H7 (cell line): ENCODE results near the gene STAT5B. TPM values are rescaled to one million over a fixed set of nuclear protein-coding genes. Genes with fewer than 3 reads are reported as not detected.
"Not testable (repeated sequence)": the region's sequence is repeated elsewhere in the genome, so short reads cannot be mapped to it uniquely, and the experiment has no call there.

ENCODE experiments used
- DNase-seq: peaks from one replicate; pipeline ENCODE4 v3.0.0; 2012
- H3K27me3 ChIP-seq: 2 replicates; pipeline ENCODE4 v1.6.0; 2011; ENCODE audit warnings: mild to moderate bottlenecking, low read length; ENCODE audit not compliant: control insufficient read depth, insufficient read depth
- H3K36me3 ChIP-seq: replicated peaks from 2 replicates; pipeline ENCODE4 v1.5.1; 2011; ENCODE audit warnings: low read length; ENCODE audit not compliant: control insufficient read depth, insufficient read depth
- H3K4me3 ChIP-seq: 2 replicates; pipeline ENCODE4 v1.5.1; 2011; ENCODE audit warnings: low read depth, mild to moderate bottlenecking, control low read depth, low read length, moderate library complexity; ENCODE audit not compliant: insufficient read depth
- total RNA-seq: library from RNA; depleted of rRNA; stranded (reverse); fragments of >200 nt; shearing (Covaris generic); gene quantifications from 2 replicates; pipeline ENCODE4 v1.2.3, GENCODE V29; 2014

The STAT5B gene
- total RNA-seq, 1 experiment from 2014 or later: 30.7 TPM

GRCh38 chr17:42248351-42249179 is 27.6 kb downstream of the STAT5B start:
- H3K4me3 ChIP-seq: no peak overlapping the region
- no peaks in the 10 kb centered on the region for H3K36me3 ChIP-seq
- no peaks in the 10 kb centered on the region for H3K27me3 ChIP-seq
- no peak for DNase-seq

- no peak for DNase-seq
- H3K4me3 ChIP-seq: no peak overlapping the region
- no peaks in the 10 kb centered on the region for H3K27me3 ChIP-seq
- no peaks in the 10 kb centered on the region for H3K36me3 ChIP-seq
Observed at GRCh38 chr17:42247734-42248133, 28.5 kb downstream of the STAT5B start.

DNA sequence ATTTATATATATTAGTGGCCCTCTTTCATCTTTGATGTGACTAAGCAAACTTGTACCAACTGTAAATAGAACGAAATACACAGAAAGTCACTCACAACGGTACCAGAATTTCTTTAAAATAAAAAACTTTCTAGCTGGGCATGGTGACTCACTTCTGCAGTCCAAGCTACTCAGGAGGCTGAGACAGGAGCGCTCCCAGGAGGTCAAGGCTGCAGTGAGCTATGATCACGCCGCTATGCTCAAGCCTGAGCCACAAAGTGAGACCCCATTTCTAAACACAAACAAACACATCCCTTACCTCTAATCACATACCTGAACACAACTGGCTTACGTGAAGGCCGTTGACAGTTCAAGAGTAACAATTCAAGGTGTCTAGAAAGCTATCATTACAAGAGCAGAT is 29.7 kb downstream of the STAT5B start:
- Histone ChIP-seq H3K36me3 (no peaks in the 10 kb centered on the region), H3K4me3 (no peak overlapping the region), H3K27me3 (no peaks in the 10 kb centered on the region)
- no peak for DNase-seq

DNA sequence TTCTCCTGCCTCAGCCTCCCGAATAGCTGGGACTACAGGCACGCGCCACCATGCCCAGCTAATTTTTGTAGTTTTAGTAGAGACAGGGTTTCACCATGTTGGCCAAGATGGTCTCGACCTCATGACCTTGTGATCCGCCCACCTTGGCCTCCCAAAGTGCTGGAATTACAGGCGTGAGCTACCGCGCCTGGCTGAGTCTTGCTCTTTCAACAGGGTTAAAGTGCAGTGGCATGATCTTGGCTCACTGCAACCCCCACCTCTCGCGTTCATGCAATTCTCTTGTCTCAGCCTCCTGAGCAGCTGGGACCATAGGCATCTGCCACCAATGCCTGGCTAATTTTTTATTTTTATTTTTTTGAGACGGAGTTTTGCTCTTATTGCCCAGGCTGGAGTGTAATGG is 31.0 kb downstream of the STAT5B start:
- H3K36me3 ChIP-seq, H3K27me3 ChIP-seq, H3K4me3 ChIP-seq, DNase-seq: not testable (repeated sequence)

DNA sequence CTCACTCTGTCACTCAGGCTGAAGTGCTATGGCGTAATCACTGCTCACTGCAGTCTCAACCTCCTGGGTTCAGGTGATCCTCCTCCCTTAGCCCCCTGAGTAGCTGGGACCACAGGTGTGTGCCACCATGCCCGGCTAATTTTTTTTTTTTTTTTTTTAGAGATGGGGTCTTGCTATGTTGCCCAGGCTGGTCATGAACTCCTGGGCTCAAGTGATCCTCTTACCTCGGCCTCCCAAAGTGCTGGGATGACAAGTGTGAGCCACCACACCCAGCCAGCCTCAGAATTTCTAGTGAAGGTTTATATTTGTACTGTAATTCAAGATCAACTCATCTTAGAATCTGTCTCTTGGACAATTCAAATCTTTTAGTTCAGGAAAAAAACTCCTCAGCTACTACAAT is 32.1 kb downstream of the STAT5B start:
- not testable (repeated sequence) for H3K27me3 ChIP-seq, H3K4me3 ChIP-seq, H3K36me3 ChIP-seq, DNase-seq

DNA sequence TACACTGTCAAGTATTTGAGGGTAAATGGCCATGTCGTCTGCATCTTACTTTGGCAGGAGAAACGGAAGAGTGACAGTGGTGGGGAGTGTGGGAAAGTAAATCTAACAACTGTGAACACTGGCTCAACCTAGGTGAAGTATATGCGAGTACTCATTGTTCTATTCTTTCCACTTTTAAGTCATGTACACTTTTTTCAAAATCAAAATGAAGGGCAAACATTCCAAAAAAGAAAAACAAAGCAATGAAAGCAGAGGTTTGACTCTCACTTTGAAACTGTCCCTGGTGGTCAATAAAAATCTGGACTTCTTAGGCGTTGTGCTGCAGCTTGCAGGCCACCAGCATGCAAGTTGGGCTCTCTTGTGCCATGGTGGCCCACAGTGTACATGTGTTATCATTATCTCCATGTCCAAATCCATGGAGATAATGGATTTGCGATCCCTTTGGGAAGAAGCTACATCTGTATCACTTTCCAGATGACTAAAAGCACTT is 32.7 kb downstream of the STAT5B start:
- DNase-seq: no peak
- no peak overlapping the region for H3K4me3 ChIP-seq
- H3K27me3 ChIP-seq: no peaks in the 10 kb centered on the region
- no peaks in the 10 kb centered on the region for H3K36me3 ChIP-seq

DNA sequence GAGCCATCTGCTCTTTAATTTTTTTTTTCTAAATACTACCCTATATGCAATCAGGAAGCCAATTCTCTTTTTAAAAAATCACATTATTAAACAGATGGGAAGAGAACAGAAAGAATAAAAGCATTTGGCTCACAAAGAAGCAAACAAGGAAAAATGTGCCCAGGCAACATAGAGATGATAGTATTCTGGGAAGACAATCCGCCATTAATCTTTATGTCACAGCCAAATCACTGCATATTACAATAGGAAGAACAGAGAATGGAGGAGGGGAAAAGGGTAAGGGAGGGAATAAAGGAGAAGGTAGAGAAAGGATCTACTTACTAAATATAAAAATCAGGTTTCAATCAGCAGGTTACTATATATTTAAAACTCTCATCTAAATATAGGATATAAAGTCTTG is 34.3 kb downstream of the STAT5B start:
- no peak overlapping the region for H3K4me3 ChIP-seq
- no peak for DNase-seq
- H3K27me3 ChIP-seq: no peaks in the 10 kb centered on the region
- H3K36me3 ChIP-seq: no peaks in the 10 kb centered on the region

- H3K27me3 ChIP-seq, DNase-seq, H3K4me3 ChIP-seq, H3K36me3 ChIP-seq: not testable (repeated sequence)
Observed at GRCh38 chr17:42240863-42241262, 35.3 kb downstream of the STAT5B start.

DNA sequence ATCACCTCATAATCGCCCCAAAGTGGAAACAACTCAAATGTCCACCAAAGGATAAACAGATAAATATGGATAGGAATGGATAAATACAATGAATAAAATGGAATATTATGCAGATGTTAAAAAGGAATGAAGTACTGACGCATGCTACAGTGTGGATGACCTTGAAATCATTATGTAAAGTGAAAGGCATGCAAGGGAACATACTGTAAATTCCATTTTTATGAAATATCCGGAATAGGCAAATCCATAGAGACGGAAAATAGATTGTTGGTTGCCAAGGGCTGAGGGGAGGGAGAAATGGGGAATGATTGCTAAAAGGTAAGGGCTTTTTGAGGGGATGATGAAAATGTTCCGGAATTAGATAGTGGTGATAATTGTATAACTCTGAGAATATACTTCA is 36.0 kb downstream of the STAT5B start:
- Histone ChIP-seq H3K27me3 (no peaks in the 10 kb centered on the region), H3K4me3 (no peak overlapping the region), H3K36me3 (no peaks in the 10 kb centered on the region)
- DNase-seq: no peak

GRCh38 chr17:42239576-42239975 is 36.6 kb downstream of the STAT5B start:
- not testable (repeated sequence) for H3K27me3 ChIP-seq, H3K36me3 ChIP-seq, H3K4me3 ChIP-seq, DNase-seq

- Histone ChIP-seq H3K36me3 (no peaks in the 10 kb centered on the region), H3K4me3 (no peak overlapping the region), H3K27me3 (no peaks in the 10 kb centered on the region)
- DNase-seq: no peak
Observed at GRCh38 chr17:42236760-42237159, 39.4 kb downstream of the STAT5B start.

GRCh38 chr17:42233994-42234393 is 42.2 kb downstream of the STAT5B start:
- no peak for DNase-seq
- no peaks in the 10 kb centered on the region for H3K27me3 ChIP-seq

DNA sequence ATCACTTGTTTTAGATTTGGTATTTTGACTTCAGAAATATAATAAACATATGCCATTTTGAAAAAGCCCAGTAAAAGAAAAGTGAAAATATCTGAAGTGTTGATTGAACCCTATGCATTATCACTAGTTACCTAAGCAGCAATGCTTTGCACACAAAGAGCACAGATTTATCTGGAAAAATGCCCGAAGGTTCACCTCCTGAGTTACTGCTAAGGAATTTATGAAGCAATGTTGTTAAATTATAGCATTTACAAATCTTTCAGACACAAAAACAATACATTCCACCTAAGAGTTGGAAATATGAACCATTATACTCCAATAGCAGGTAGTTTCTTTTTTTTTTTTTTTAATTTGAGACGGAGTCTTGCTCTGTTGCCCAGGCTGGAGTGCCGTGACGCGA is 43.0 kb downstream of the STAT5B start:
- no peak overlapping the region for H3K4me3 ChIP-seq
- no peaks in the 10 kb centered on the region for H3K27me3 ChIP-seq
- no peak for DNase-seq
- no peaks in the 10 kb centered on the region for H3K36me3 ChIP-seq

More at GRCh38 chr17:42233994-42234393, 42.2 kb downstream of the STAT5B start:
- H3K4me3 ChIP-seq: no peak overlapping the region
- H3K36me3 ChIP-seq: no peaks in the 10 kb centered on the region

GRCh38 chr17:42230225-42230624 is 46.0 kb downstream of the STAT5B start:
- Histone ChIP-seq H3K27me3 (no peaks in the 10 kb centered on the region), H3K4me3 (no peak overlapping the region), H3K36me3 (peaks cover 1% of the 10 kb centered on the region)
- DNase-seq: no peak

- Histone ChIP-seq H3K4me3 (no peak overlapping the region), H3K27me3 (no peaks in the 10 kb centered on the region), H3K36me3 (peaks cover 5% of the 10 kb centered on the region)
- DNase-seq: no peak
Observed at GRCh38 chr17:42227849-42228700, 48.1 kb downstream of the STAT5B start.
